HepG2 (cell line): ENCODE results near the gene PRKCE. TPM values are rescaled to one million over a fixed set of nuclear protein-coding genes. Genes with fewer than 3 reads are reported as not detected.

Source experiments
- CAMTA2 ChIP-seq: sonication (generic); formaldehyde crosslinking; IDR thresholded peaks from 2 replicates; pipeline ENCODE4 v1.4.0; 2020; ENCODE audit warnings: mild to moderate bottlenecking, missing genetic modification reagents, borderline replicate concordance
- CREB1 ChIP-seq, 2 experiments: fragments of 450-650 bp in 1 of 2; IDR thresholded peaks; 2 replicates each; pipeline ENCODE4 v1.6.1; 2016 to 2017; ENCODE audit warnings: control low read depth in 1 of 2, mild to moderate bottlenecking in 1 of 2, missing compliant biosample characterization in 1 of 2, missing genetic modification characterization in 1 of 2
- HMGXB3 ChIP-seq: sonication (generic); formaldehyde crosslinking; IDR thresholded peaks from 2 replicates; pipeline ENCODE4 v1.4.0; 2020; ENCODE audit warnings: missing genetic modification reagents, borderline replicate concordance
- IRF9 ChIP-seq: sonication (generic); formaldehyde crosslinking; IDR thresholded peaks from 2 replicates; pipeline ENCODE4 v1.8.0; 2022; ENCODE audit warnings: missing genetic modification reagents, mild to moderate bottlenecking, borderline replicate concordance
- PHF8 ChIP-seq: sonication (generic); formaldehyde crosslinking; IDR thresholded peaks from 2 replicates; pipeline ENCODE4 v1.5.0; 2020; ENCODE audit warnings: missing genetic modification reagents
- RARA ChIP-seq: IDR thresholded peaks from 2 replicates; pipeline ENCODE4 v1.6.1; 2016; ENCODE audit warnings: missing genetic modification reagents, missing compliant biosample characterization
- RERE ChIP-seq: IDR thresholded peaks from 2 replicates; pipeline ENCODE4 v1.6.1; 2016; ENCODE audit warnings: low read depth, missing genetic modification reagents, missing compliant biosample characterization
- SUZ12 ChIP-seq: fragments of 150-350 bp; IDR thresholded peaks from 2 replicates; pipeline ENCODE4 v1.6.1; 2014; ENCODE audit warnings: low read depth, low read length
- TAF1 ChIP-seq: sonication (generic); formaldehyde crosslinking; IDR thresholded peaks from 2 replicates; pipeline ENCODE4 v1.4.0; 2020; ENCODE audit warnings: missing genetic modification reagents
- TFAP4 ChIP-seq: sonication (generic); IDR thresholded peaks from 2 replicates; pipeline ENCODE4 v1.6.1; 2016; ENCODE audit warnings: low read depth, borderline replicate concordance
- WIZ ChIP-seq: sonication (generic); formaldehyde crosslinking; IDR thresholded peaks from 2 replicates; pipeline ENCODE4 v1.5.1; 2020; ENCODE audit warnings: mild to moderate bottlenecking, missing genetic modification reagents
- ZNF33A ChIP-seq: sonication (generic); formaldehyde crosslinking; IDR thresholded peaks from 2 replicates; pipeline ENCODE4 v1.5.1; 2020; ENCODE audit warnings: missing genetic modification reagents, mild to moderate bottlenecking, moderate library complexity, borderline replicate concordance
- ZNF501 ChIP-seq: sonication (generic); formaldehyde crosslinking; IDR thresholded peaks from 2 replicates; pipeline ENCODE4 v1.5.1; 2020; ENCODE audit warnings: mild to moderate bottlenecking, moderate library complexity, missing genetic modification reagents
- ZNF550 ChIP-seq: sonication (generic); formaldehyde crosslinking; IDR thresholded peaks from 2 replicates; pipeline ENCODE4 v1.4.0; 2020; ENCODE audit warnings: mild to moderate bottlenecking, missing genetic modification reagents, borderline replicate concordance
- ZNF652 ChIP-seq: IDR thresholded peaks from 2 replicates; pipeline ENCODE4 v1.6.1; 2016; ENCODE audit warnings: low read depth, borderline replicate concordance
- ZNF879 ChIP-seq: sonication (generic); formaldehyde crosslinking; IDR thresholded peaks from 2 replicates; pipeline ENCODE4 v1.8.1; 2023; ENCODE audit warnings: missing genetic modification reagents
- polyA plus RNA-seq, 8 experiments: library from polyadenylated mRNA; depleted of rRNA in 3 of 8; stranded (reverse) in 7 of 8; unstranded in 1 of 8; fragments of >200 nt; fragmentation: Illumina TruSeq in 4 of 8; extraction: Trizol in 4 of 8; gene quantifications; 2 replicates each; pipeline versions ENCODE4 v1.2.1 to v1.2.3, GENCODE V29; 2011 to 2016; ENCODE audit warnings: low read depth in 4 of 8, missing spikeins in 1 of 8, mixed read lengths in 1 of 8; ENCODE audit not compliant: insufficient read depth in 1 of 8
- total RNA-seq, 5 experiments: library from RNA; depleted of rRNA; stranded (reverse); fragments of >200 nt; fragmentation: Illumina TruSeq; extraction: Trizol; gene quantifications; 2 replicates each; pipeline ENCODE4 v1.2.3, GENCODE V29; 2016; ENCODE audit warnings: low read depth in 1 of 5

Gene PRKCE
- total and polyA plus RNA-seq, 2 of the 13 experiments (the other 11 are each of a cell fraction or from before 2014, with no cell fraction given): 1.0 to 3.9 TPM

GRCh38 chr2:46229134-46230063 is 577.9 kb downstream of the PRKCE start (continued):
- TF ChIP-seq HMGXB3 (CRISPR knock-in tag) (peak; percentile 8; the same call in 1 of the 2 replicates), RERE (no peak), CAMTA2 (CRISPR knock-in tag) (no peak), SUZ12 (no peak), ZNF33A (CRISPR knock-in tag) (no peak), TFAP4 (no peak), RARA (CRISPR knock-in tag) (peak; percentile 70), ZNF501 (peak; percentile 30; the same call in 1 of the 2 replicates), PHF8 (CRISPR knock-in tag) (0 out of 2 replicates have a peak, but pooled peaks have one; percentile 15), ZNF879 (no peak), TAF1 (CRISPR knock-in tag) (no peak; the same call in 1 of the 2 replicates), CREB1 (IDR thresholded peaks at IDR 0.05) (peak; percentile 63), CREB1 (CRISPR knock-in tag; IDR thresholded peaks at IDR 0.05) (peak; percentile 59), ZNF550 (no peak), WIZ (no peak), ZNF652 (CRISPR knock-in tag) (peak; percentile 98), IRF9 (CRISPR knock-in tag) (no peak)
